ENCODE data around the gene MARK4. TPM values are rescaled to one million over a fixed set of nuclear protein-coding genes. Genes with fewer than 3 reads are reported as not detected.

MARK4 gene
- total RNA-seq, 2 donors from 2014 or later, result 24.3 to 120 TPM

DNA sequence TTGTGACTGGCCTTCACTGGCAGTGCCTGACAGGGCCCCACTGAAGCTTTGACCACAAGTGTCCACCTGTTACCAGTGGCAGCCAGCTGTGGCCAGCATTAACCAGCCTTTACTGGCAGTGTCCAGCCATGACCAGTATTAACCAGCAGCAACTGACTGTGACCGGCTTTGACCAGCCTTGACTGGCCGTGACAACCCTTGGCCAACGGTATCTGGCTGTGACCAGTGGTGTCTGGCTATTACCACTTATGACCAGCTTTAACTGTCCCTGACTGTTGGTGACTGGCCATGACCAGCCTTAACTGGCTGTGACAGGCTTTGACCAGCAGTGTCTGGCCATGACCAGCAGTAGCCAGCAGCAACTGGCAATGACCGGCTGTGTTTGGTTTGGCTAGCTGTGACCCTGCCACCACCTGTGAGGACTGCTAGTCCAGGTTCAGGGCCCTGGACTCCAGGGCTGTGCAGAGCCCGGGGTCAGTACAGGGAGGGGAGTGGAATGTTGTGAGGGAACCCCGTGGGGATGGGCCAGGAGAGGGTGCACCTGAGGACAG lies 39.4 kb downstream of the MARK4 start:
- Histone ChIP-seq H3K27me3 (replicated peaks; ENCODE audit: insufficient read depth) (no peaks in the 10 kb centered on the region), H3K9me3 (no peaks in the 10 kb centered on the region), H3K27ac (no peak overlapping the region), H3K4me1 (replicated peaks) (no peaks in the 10 kb centered on the region), H3K36me3 (peaks cover 0 to 2% of the 10 kb centered on the region in 2 donors), H3K4me3 (no peak overlapping the region)
- TF ChIP-seq, protein P1, sequence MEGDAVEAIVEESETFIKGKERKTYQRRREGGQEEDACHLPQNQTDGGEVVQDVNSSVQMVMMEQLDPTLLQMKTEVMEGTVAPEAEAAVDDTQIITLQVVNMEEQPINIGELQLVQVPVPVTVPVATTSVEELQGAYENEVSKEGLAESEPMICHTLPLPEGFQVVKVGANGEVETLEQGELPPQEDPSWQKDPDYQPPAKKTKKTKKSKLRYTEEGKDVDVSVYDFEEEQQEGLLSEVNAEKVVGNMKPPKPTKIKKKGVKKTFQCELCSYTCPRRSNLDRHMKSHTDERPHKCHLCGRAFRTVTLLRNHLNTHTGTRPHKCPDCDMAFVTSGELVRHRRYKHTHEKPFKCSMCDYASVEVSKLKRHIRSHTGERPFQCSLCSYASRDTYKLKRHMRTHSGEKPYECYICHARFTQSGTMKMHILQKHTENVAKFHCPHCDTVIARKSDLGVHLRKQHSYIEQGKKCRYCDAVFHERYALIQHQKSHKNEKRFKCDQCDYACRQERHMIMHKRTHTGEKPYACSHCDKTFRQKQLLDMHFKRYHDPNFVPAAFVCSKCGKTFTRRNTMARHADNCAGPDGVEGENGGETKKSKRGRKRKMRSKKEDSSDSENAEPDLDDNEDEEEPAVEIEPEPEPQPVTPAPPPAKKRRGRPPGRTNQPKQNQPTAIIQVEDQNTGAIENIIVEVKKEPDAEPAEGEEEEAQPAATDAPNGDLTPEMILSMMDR (IDR thresholded peaks at IDR 0.05), result no peak
- no peak for TF ChIP-seq POLR2A (IDR thresholded peaks at IDR 0.05)
- TF ChIP-seq POLR2AphosphoS5 (IDR thresholded peaks at IDR 0.05), result no peak
- no peak for DNase-seq (ENCODE audit: low spot score)
- 96% methylated on average over 6 of the region's 6 CpGs for WGBS
- intact Hi-C loops (cut with DNase I), result no loop called here

DNA sequence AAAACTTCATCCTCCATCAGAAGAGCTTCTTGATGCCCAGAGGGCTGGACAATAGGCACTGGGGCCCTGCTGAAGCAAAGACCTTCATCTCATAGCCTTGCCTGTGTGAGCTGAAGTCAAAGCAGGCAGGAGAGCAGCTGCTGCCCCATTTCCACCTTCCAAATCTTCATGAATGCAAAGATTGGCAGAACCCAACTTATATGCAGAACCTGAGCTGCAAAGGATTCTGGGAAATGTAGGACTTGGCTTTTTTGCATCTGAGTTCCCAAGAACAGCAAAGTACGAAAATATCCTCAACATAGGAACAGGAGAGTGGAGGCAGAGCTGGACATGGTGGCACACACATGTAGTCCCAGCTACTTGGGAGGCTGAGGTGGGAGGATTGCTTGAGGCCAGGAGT lies 40.8 kb downstream of the MARK4 start:
- intact Hi-C loops (cut with DNase I), result no loop called here
- no peak for DNase-seq (ENCODE audit: low spot score)
- H3K36me3 ChIP-seq, result peaks cover 0 to 2% of the 10 kb centered on the region in 2 donors

DNA sequence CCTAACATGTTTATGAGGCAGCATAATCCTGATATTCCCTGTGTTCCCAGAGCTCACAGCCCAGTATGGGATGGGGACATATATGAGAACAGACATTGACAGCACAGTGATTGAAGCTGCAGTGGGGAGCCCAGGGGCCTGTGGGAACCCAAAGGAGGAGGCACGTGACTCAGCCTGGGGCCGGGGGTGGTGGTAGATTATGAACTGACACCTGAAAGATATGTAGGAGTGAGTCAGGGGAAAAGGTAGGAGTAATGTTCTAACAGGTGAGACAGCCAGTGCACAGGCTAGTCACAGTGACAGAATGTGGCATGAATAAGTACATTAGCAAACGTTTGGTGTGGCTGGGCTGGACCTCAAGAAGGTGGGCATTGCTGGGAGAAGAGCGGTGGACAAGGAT lies 42.6 kb downstream of the MARK4 start:
- Histone ChIP-seq H3K36me3 (no peaks in the 10 kb centered on the region), H3K27ac (no peak overlapping the region), H3K9me3 (no peaks in the 10 kb centered on the region), H3K4me3 (no peak overlapping the region), H3K27me3 (replicated peaks; ENCODE audit: insufficient read depth) (no peaks in the 10 kb centered on the region), H3K4me1 (replicated peaks) (no peaks in the 10 kb centered on the region)
- intact Hi-C loops (cut with DNase I), result no loop called here
- 94% methylated on average over 4 of the region's 4 CpGs for WGBS
- DNase-seq (ENCODE audit: low spot score), result no peak
- TF ChIP-seq, protein P1 (IDR thresholded peaks at IDR 0.05), result no peak
- TF ChIP-seq POLR2A (IDR thresholded peaks at IDR 0.05) (no peak), POLR2AphosphoS5 (IDR thresholded peaks at IDR 0.05) (no peak)

More for the DNA sequence above, 40.8 kb downstream of the MARK4 start:
- Histone ChIP-seq H3K27ac (no peak overlapping the region), H3K27me3 (replicated peaks; ENCODE audit: insufficient read depth) (no peaks in the 10 kb centered on the region), H3K4me3 (no peak overlapping the region), H3K9me3 (no peaks in the 10 kb centered on the region), H3K4me1 (replicated peaks) (no peaks in the 10 kb centered on the region)
- TF ChIP-seq, protein P1 (IDR thresholded peaks at IDR 0.05), result no peak
- TF ChIP-seq POLR2A (IDR thresholded peaks at IDR 0.05) (no peak), POLR2AphosphoS5 (IDR thresholded peaks at IDR 0.05) (no peak)
- 100% methylated on average over 1 of the region's 1 CpG for WGBS

GRCh38 chr19:45294291-45295029 lies 43.4 kb downstream of the MARK4 start:
- Histone ChIP-seq H3K9me3 (no peaks in the 10 kb centered on the region), H3K27ac (no peak overlapping the region), H3K4me1 (replicated peaks) (no peaks in the 10 kb centered on the region), H3K4me3 (no peak overlapping the region), H3K36me3 (peaks cover 0 to 4% of the 10 kb centered on the region in 2 donors), H3K27me3 (replicated peaks; ENCODE audit: insufficient read depth) (no peaks in the 10 kb centered on the region)
- TF ChIP-seq, protein P1 (IDR thresholded peaks at IDR 0.05), result no peak
- TF ChIP-seq POLR2AphosphoS5 (IDR thresholded peaks at IDR 0.05), result peak; percentile 26
- peak; percentile 34 for DNase-seq (ENCODE audit: low spot score)
- 40% methylated on average over 12 of the region's 12 CpGs for WGBS
- intact Hi-C loops (cut with DNase I), result no loop called here

- TF ChIP-seq POLR2AphosphoS5 (IDR thresholded peaks at IDR 0.05) (no peak), POLR2A (IDR thresholded peaks at IDR 0.05) (no peak)
- TF ChIP-seq, protein P1 (IDR thresholded peaks at IDR 0.05), result no peak
- H3K36me3 ChIP-seq, result peaks cover 0 to 6% of the 10 kb centered on the region in 2 donors
- intact Hi-C loops (cut with DNase I), result no loop called here
Observed at GRCh38 chr19:45295873-45296272, 44.8 kb downstream of the MARK4 start.

More at GRCh38 chr19:45295873-45296272, 44.8 kb downstream of the MARK4 start:
- Histone ChIP-seq H3K27ac (no peak overlapping the region), H3K9me3 (no peaks in the 10 kb centered on the region), H3K27me3 (replicated peaks; ENCODE audit: insufficient read depth) (no peaks in the 10 kb centered on the region), H3K4me1 (replicated peaks) (no peaks in the 10 kb centered on the region), H3K4me3 (no peak overlapping the region)
- DNase-seq (ENCODE audit: low spot score), result no peak
